HepG2 (cell line): Measurements from ENCODE around the gene TTN. TPM values are rescaled to one million over a fixed set of nuclear protein-coding genes. Genes with fewer than 3 reads are reported as not detected.
A peak's percentile ranks its signal among the peaks of the same experiment; 100 is the strongest.

ENCODE experiments used
- ATAC-seq: fragments of 200-7000 bp; cut with Tn5 transposase; 3 replicates; pipeline ENCODE4 v1.9.1; 2020; ENCODE audit warnings: mild to moderate bottlenecking, moderate library complexity
- BruUV-seq: library from RNA; stranded (reverse); fragments of 400-500 nt; replicated peaks from 2 replicates; lab custom pipeline; 2021; lab: Mats Ljungman, UMichigan
- CTCF ChIA-PET: fragments of 300-600 bp; formaldehyde crosslinking; extraction: SDS; loops from one replicate; lab custom pipeline; 2021; ENCODE audit warnings: low total read pairs, inconsistent platforms, low intra/inter-chr PET ratio; lab: Yijun Ruan, JAX
- POLR2A ChIA-PET: fragments of 350-600 bp; sonication (Branson Sonifier 250); formaldehyde crosslinking; loops from one replicate; lab custom pipeline; 2020; ENCODE audit warnings: antibody characterized with exemption, inconsistent platforms; lab: Yijun Ruan, JAX
- DNase-seq: peaks from one replicate; pipeline ENCODE4 v3.0.0-alpha.2; 2015; ENCODE audit warnings: low spot score
- FAIRE-seq: peaks from 3 replicates; lab custom pipeline; 2011; peaks lifted over from hg19 to GRCh38; lab: Jason Lieb, UNC
- H2AFZ ChIP-seq: one replicate; pipeline ENCODE4 v1.6.1; 2011; ENCODE audit warnings: low read length, inconsistent platforms
- H3K27ac ChIP-seq: fragments of 300-600 bp; 3 replicates; pipeline ENCODE4 v1.8.0; 2011; ENCODE audit warnings: mixed run types, mild to moderate bottlenecking, mixed read lengths, low read length, inconsistent platforms; ENCODE audit not compliant: insufficient read depth; ENCODE audit errors: extremely low read length
- H3K27me3 ChIP-seq, 2 experiments: fragments of 200-600 bp in 1 of 2; 2 replicates in 1 of 2; 3 replicates in 1 of 2; pipeline versions ENCODE4 v1.6.0 to v1.8.0; 2011; ENCODE audit warnings: low read length in 2 of 2, mild to moderate bottlenecking in 2 of 2, moderate library complexity in 2 of 2, inconsistent platforms in 1 of 2; ENCODE audit not compliant: insufficient read depth in 2 of 2, control insufficient read depth in 1 of 2
- H3K36me3 ChIP-seq, 2 experiments: fragments of 200-600 bp in 1 of 2; replicated peaks in 1 of 2; 2 replicates in 1 of 2; 3 replicates in 1 of 2; pipeline versions ENCODE4 v1.5.1 to v1.8.0; 2011; ENCODE audit warnings: low read length in 2 of 2, inconsistent platforms in 1 of 2; ENCODE audit not compliant: insufficient read depth in 2 of 2, control insufficient read depth in 1 of 2
- H3K4me1 ChIP-seq: 2 replicates; pipeline ENCODE4 v1.5.1; 2012; ENCODE audit warnings: low read length, inconsistent platforms; ENCODE audit not compliant: insufficient read depth
- H3K4me2 ChIP-seq: 2 replicates; pipeline ENCODE4 v1.6.0; 2011; ENCODE audit warnings: low read depth, low read length, inconsistent platforms
- H3K4me3 ChIP-seq, 3 experiments: fragments of 200-600 bp in 1 of 3; sonication (generic), shearing (Covaris generic) in 1 of 3; replicated peaks in 1 of 3; 2 replicates each; pipeline ENCODE4 v1.5.1; 2011 to 2016; ENCODE audit warnings: low read length in 3 of 3, inconsistent platforms in 2 of 3, low read depth in 2 of 3, mild to moderate bottlenecking in 2 of 3, control low read depth in 1 of 3, mixed read lengths in 1 of 3; ENCODE audit not compliant: insufficient read depth in 1 of 3
- H3K79me2 ChIP-seq: one replicate; pipeline ENCODE4 v1.6.1; 2011; ENCODE audit warnings: low read length, inconsistent platforms; ENCODE audit not compliant: insufficient read depth
- H3K9ac ChIP-seq: 2 replicates; pipeline ENCODE4 v1.6.0; 2011; ENCODE audit warnings: mild to moderate bottlenecking, low read depth, low read length, inconsistent platforms; ENCODE audit not compliant: insufficient read depth
- H3K9me3 ChIP-seq: 2 replicates; pipeline ENCODE4 v1.5.1; 2012; ENCODE audit warnings: mild to moderate bottlenecking, low read length
- H4K20me1 ChIP-seq: 2 replicates; pipeline ENCODE4 v1.6.0; 2011; ENCODE audit warnings: inconsistent platforms, mild to moderate bottlenecking, low read length, moderate library complexity; ENCODE audit not compliant: insufficient read depth
- KDM5A ChIP-seq: fragments of 200-600 bp; sonication (generic); IDR thresholded peaks from 2 replicates; pipeline ENCODE4 v1.7.0; 2018; ENCODE audit warnings: antibody characterized with exemption, mild to moderate bottlenecking, low read length, borderline replicate concordance
- MAFK ChIP-seq, 2 experiments: IDR thresholded peaks in 1 of 2; conservative IDR thresholded peaks in 1 of 2; 2 replicates each; pipeline ENCODE4 v1.6.1; 2011; ENCODE audit warnings: improper control_type of control experiment in 2 of 2, low read length in 2 of 2
- PHF5A ChIP-seq: IDR thresholded peaks from one replicate; pipeline ENCODE4 v1.6.1; 2018; ENCODE audit warnings: low read depth, missing genetic modification reagents; ENCODE audit not compliant: unreplicated experiment
- SOX6 ChIP-seq, 2 experiments: fragments of 450-650 bp in 1 of 2; sonication (generic) in 1 of 2; formaldehyde crosslinking in 1 of 2; IDR thresholded peaks; 2 replicates each; pipeline versions ENCODE4 v1.4.0 to v1.6.1; 2017 to 2020; ENCODE audit warnings: antibody characterized with exemption in 1 of 2, mild to moderate bottlenecking in 1 of 2, missing genetic modification reagents in 1 of 2
- THYN1 ChIP-seq: sonication (generic); formaldehyde crosslinking; IDR thresholded peaks from 2 replicates; pipeline ENCODE4 v1.8.1; 2023; ENCODE audit warnings: low read depth, mild to moderate bottlenecking, moderate library complexity, missing genetic modification reagents, borderline replicate concordance
- TSC22D2 ChIP-seq: sonication (generic); formaldehyde crosslinking; IDR thresholded peaks from 2 replicates; pipeline ENCODE4 v1.5.1; 2020; ENCODE audit warnings: missing genetic modification reagents, mild to moderate bottlenecking, borderline replicate concordance
- ZNF790 ChIP-seq: sonication (generic); formaldehyde crosslinking; IDR thresholded peaks from 2 replicates; pipeline ENCODE4 v1.8.0; 2022; ENCODE audit warnings: missing genetic modification reagents, mild to moderate bottlenecking, borderline replicate concordance
- WGBS: methylation state at CpG from one replicate; pipeline ENCODE4 v1.1.6; 2017; ENCODE audit warnings: low lambda C conversion rate; 5-methylcytosine and 5-hydroxymethylcytosine counted together
- in situ Hi-C: cut with HindIII; loops from 2 replicates; pipeline ENCODE4 v1.10.0; 2017; ENCODE audit warnings: low pct_unique_long_range_greater_than_20kb; ENCODE audit not compliant: extremely low pct_ligation_motif_present
- intact Hi-C: fragments of 100-400 bp; cut with micrococcal nuclease; formaldehyde crosslinking; loops from one replicate; pipeline ENCODE4 v1.10.0; 2022; ENCODE audit not compliant: unreplicated experiment
- polyA plus RNA-seq, 8 experiments: library from polyadenylated mRNA; depleted of rRNA in 3 of 8; stranded (reverse) in 7 of 8; unstranded in 1 of 8; fragments of >200 nt; fragmentation: Illumina TruSeq in 4 of 8; extraction: Trizol in 4 of 8; gene quantifications; 2 replicates each; pipeline versions ENCODE4 v1.2.1 to v1.2.3, GENCODE V29; 2011 to 2016; ENCODE audit warnings: low read depth in 4 of 8, missing spikeins in 1 of 8, mixed read lengths in 1 of 8; ENCODE audit not compliant: insufficient read depth in 1 of 8
- total RNA-seq, 5 experiments: library from RNA; depleted of rRNA; stranded (reverse); fragments of >200 nt; fragmentation: Illumina TruSeq; extraction: Trizol; gene quantifications; 2 replicates each; pipeline ENCODE4 v1.2.3, GENCODE V29; 2016; ENCODE audit warnings: low read depth in 1 of 5

TTN gene
- total and polyA plus RNA-seq, 2 of the 13 experiments (the other 11 are each of a cell fraction or from before 2014, with no cell fraction given): under 0.01 TPM

GRCh38 chr2:178848335-178848734, 41.1 kb upstream of the TTN start (continued):
- no peak for TF ChIP-seq KDM5A
- TF ChIP-seq ZNF790 (CRISPR knock-in tag): no peak
- no peak for TF ChIP-seq THYN1
- TF ChIP-seq TSC22D2 (CRISPR knock-in tag): no peak
- TF ChIP-seq SOX6 (IDR thresholded peaks at IDR 0.05): no peak
- TF ChIP-seq SOX6 (CRISPR knock-in tag; IDR thresholded peaks at IDR 0.05): no peak

GRCh38 chr2:178846458-178846802, 39.2 kb upstream of the TTN start:
- ATAC-seq: no peak
- CTCF ChIA-PET: no interaction called here

More at GRCh38 chr2:178846458-178846802, 39.2 kb upstream of the TTN start:
- TF ChIP-seq PHF5A (no peak), MAFK (conservative IDR thresholded peaks at IDR 0.05 in 1 of 2, IDR thresholded peaks at IDR 0.05 in 1 of 2; ENCODE audit: low read length in 2 of 2) (peak; percentile 3 to 36; a peak in 1 of 4 replicates)
- intact Hi-C loops: no loop called here
- Histone ChIP-seq H3K9me3 (no peaks in the 10 kb centered on the region), H3K4me3 (no peak overlapping the region), H3K4me1 (no peaks in the 10 kb centered on the region), H3K36me3 (no peaks in the 10 kb centered on the region), H3K27me3 (no peaks in the 10 kb centered on the region), H2AFZ (no peak overlapping the region), H3K79me2 (no peaks in the 10 kb centered on the region), H3K27ac (no peak overlapping the region), H4K20me1 (no peaks in the 10 kb centered on the region), H3K9ac (no peak overlapping the region), H3K4me2 (no peak overlapping the region)
- in situ Hi-C loops: no loop called here
- WGBS: 0% methylated on average over 2 of the region's 2 CpGs
- DNase-seq (no peak), FAIRE-seq (no peak)
- no TSS peak for BruUV-seq
- POLR2A ChIA-PET: no interaction called here
